ENCODE measurements around the gene SELENOO. TPM values are rescaled to one million over a fixed set of nuclear protein-coding genes. Genes with fewer than 3 reads are reported as not detected.

The SELENOO gene
- total and polyA plus RNA-seq, 2 of the 13 experiments (the other 11 are each of a cell fraction or from before 2014, with no cell fraction given) = 14.4 to 19.0 TPM

- TF ChIP-seq, protein P1, sequence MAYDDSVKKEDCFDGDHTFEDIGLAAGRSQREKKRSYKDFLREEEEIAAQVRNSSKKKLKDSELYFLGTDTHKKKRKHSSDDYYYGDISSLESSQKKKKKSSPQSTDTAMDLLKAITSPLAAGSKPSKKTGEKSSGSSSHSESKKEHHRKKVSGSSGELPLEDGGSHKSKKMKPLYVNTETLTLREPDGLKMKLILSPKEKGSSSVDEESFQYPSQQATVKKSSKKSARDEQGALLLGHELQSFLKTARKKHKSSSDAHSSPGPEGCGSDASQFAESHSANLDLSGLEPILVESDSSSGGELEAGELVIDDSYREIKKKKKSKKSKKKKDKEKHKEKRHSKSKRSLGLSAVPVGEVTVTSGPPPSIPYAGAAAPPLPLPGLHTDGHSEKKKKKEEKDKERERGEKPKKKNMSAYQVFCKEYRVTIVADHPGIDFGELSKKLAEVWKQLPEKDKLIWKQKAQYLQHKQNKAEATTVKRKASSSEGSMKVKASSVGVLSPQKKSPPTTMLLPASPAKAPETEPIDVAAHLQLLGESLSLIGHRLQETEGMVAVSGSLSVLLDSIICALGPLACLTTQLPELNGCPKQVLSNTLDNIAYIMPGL (CRISPR knock-in tag; IDR thresholded peaks at IDR 0.05; ENCODE audit: borderline replicate concordance in 1 of 2, low read depth in 1 of 2) = peak in 1 of 2 experiments; percentile 85; a peak in 3 of 4 replicates
- no peak for TF ChIP-seq NR2F2 (IDR thresholded peaks at IDR 0.05; ENCODE audit: borderline replicate concordance, low read depth)
- 0 out of 2 replicates have a peak, but pooled peaks have one; percentile 41 for TF ChIP-seq ZNF256 (CRISPR knock-in tag; conservative IDR thresholded peaks at IDR 0.05)
- no peak for TF ChIP-seq RCOR2 (CRISPR knock-in tag; IDR thresholded peaks at IDR 0.05)
- TF ChIP-seq MAZ (IDR thresholded peaks at IDR 0.05; ENCODE audit: borderline replicate concordance, low read depth, low read length) = no peak
- peak; percentile 14; the same call in 1 of the 2 replicates for TF ChIP-seq MAZ (CRISPR knock-in tag; IDR thresholded peaks at IDR 0.05; ENCODE audit: low read depth)
- peak; percentile 40; the same call in 1 of the 2 replicates for TF ChIP-seq ZSCAN21 (CRISPR knock-in tag; IDR thresholded peaks at IDR 0.05; ENCODE audit: borderline replicate concordance)
- TF ChIP-seq SRY (CRISPR knock-in tag; IDR thresholded peaks at IDR 0.05) = 0 out of 2 replicates have a peak, but pooled peaks have one; percentile 57
- TF ChIP-seq BRCA1 (CRISPR knock-in tag; IDR thresholded peaks at IDR 0.05) = no peak
- 0 out of 2 replicates have a peak, but pooled peaks have one; percentile 71 for TF ChIP-seq HBP1 (CRISPR knock-in tag; IDR thresholded peaks at IDR 0.05; ENCODE audit: low read depth)
- TF ChIP-seq KDM2A (CRISPR knock-in tag; IDR thresholded peaks at IDR 0.05; ENCODE audit: borderline replicate concordance, low read depth) = peak; percentile 97
- TF ChIP-seq FOXC1 (CRISPR knock-in tag; IDR thresholded peaks at IDR 0.05; ENCODE audit: borderline replicate concordance) = peak; percentile 77
- TF ChIP-seq ZNF747 (CRISPR knock-in tag; IDR thresholded peaks at IDR 0.05; ENCODE audit: borderline replicate concordance) = peak; percentile 74; the same call in 1 of the 2 replicates
- no peak for TF ChIP-seq ONECUT2 (CRISPR knock-in tag; IDR thresholded peaks at IDR 0.05)
- TF ChIP-seq SMYD3 (CRISPR knock-in tag; IDR thresholded peaks at IDR 0.05) = 0 out of 2 replicates have a peak, but pooled peaks have one; percentile 49
- peak; percentile 60; the same call in 1 of the 2 replicates for TF ChIP-seq ZNF230 (CRISPR knock-in tag; IDR thresholded peaks at IDR 0.05)
- peak; percentile 82; the same call in 1 of the 2 replicates for TF ChIP-seq SAFB2 (CRISPR knock-in tag; IDR thresholded peaks at IDR 0.05; ENCODE audit: borderline replicate concordance, low read depth)
- peak; percentile 29 for TF ChIP-seq RARA (CRISPR knock-in tag; IDR thresholded peaks at IDR 0.05)
- TF ChIP-seq, protein P2, sequence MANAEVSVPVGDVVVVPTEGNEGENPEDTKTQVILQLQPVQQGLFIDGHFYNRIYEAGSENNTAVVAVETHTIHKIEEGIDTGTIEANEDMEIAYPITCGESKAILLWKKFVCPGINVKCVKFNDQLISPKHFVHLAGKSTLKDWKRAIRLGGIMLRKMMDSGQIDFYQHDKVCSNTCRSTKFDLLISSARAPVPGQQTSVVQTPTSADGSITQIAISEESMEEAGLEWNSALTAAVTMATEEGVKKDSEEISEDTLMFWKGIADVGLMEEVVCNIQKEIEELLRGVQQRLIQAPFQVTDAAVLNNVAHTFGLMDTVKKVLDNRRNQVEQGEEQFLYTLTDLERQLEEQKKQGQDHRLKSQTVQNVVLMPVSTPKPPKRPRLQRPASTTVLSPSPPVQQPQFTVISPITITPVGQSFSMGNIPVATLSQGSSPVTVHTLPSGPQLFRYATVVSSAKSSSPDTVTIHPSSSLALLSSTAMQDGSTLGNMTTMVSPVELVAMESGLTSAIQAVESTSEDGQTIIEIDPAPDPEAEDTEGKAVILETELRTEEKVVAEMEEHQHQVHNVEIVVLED (CRISPR knock-in tag; IDR thresholded peaks at IDR 0.05; ENCODE audit: borderline replicate concordance) = peak; percentile 62; the same call in 1 of the 2 replicates
- TF ChIP-seq, protein P3, sequence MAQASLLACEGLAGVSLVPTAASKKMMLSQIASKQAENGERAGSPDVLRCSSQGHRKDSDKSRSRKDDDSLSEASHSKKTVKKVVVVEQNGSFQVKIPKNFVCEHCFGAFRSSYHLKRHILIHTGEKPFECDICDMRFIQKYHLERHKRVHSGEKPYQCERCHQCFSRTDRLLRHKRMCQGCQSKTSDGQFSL (CRISPR knock-in tag; IDR thresholded peaks at IDR 0.05) = no peak
- TF ChIP-seq ZNF556 (CRISPR knock-in tag; IDR thresholded peaks at IDR 0.05; ENCODE audit: borderline replicate concordance) = peak; percentile 63; the same call in 1 of the 2 replicates
- TF ChIP-seq NFKB2 (CRISPR knock-in tag; IDR thresholded peaks at IDR 0.05; ENCODE audit: borderline replicate concordance) = peak; percentile 33; the same call in 1 of the 2 replicates
These were observed 50.0 kb downstream of the SELENOO start, which contains the start of gene HDAC10 (continued) for GRCh38 chr22:50250555-50251476.

Measured in HepG2 (cell line).